CD4-positive, alpha-beta T cell (primary cell): ENCODE measurements around the gene AGXT2. TPM values are rescaled to one million over a fixed set of nuclear protein-coding genes. Genes with fewer than 3 reads are reported as not detected.

ENCODE experiments used
- ATAC-seq: fragments of 200-7000 bp; cut with Tn5 transposase; one replicate; pipeline ENCODE4 v1.10.0; 2022; ENCODE audit warnings: mild to moderate bottlenecking; ENCODE audit not compliant: poor library complexity
- CTCF ChIA-PET: fragments of 350-600 bp; sonication (Branson Sonifier 250); formaldehyde crosslinking; loops from one replicate; lab custom pipeline; 2021; ENCODE audit warnings: antibody characterized with exemption, inconsistent platforms; lab: Charles Lee
- POLR2A ChIA-PET: fragments of 350-600 bp; sonication (Branson Sonifier 250); formaldehyde crosslinking; loops from one replicate; lab custom pipeline; 2021; ENCODE audit warnings: antibody characterized with exemption, inconsistent platforms; lab: Charles Lee
- DNase-seq, 14 experiments: peaks; one replicate each; pipeline ENCODE4 v3.0.0-alpha.2; 2013 to 2020; ENCODE audit warnings: mixed read lengths in 2 of 14
- H3K27ac ChIP-seq, 2 donors: one replicate each; pipeline versions ENCODE4 v1.5.1 to v1.7.0; 2013; ENCODE audit warnings: low read length in 2 of 2, low read depth in 1 of 2, mild to moderate bottlenecking in 1 of 2
- H3K27me3 ChIP-seq, 2 experiments: 1 replicate in 1 of 2; 2 replicates in 1 of 2; pipeline versions ENCODE4 v1.6.1 to v1.7.0; 2013; ENCODE audit warnings: low read length in 2 of 2, control low read depth in 1 of 2, mild to moderate bottlenecking in 1 of 2, moderate library complexity in 1 of 2; ENCODE audit not compliant: insufficient read depth in 2 of 2, control insufficient read depth in 1 of 2
- H3K36me3 ChIP-seq: one replicate; pipeline ENCODE4 v1.6.1; 2013; ENCODE audit warnings: low read length, control low read depth; ENCODE audit not compliant: insufficient read depth
- H3K4me1 ChIP-seq: one replicate; pipeline ENCODE4 v1.6.1; 2013; ENCODE audit warnings: low read length, control low read depth; ENCODE audit not compliant: insufficient read depth
- H3K4me3 ChIP-seq: one replicate; pipeline ENCODE4 v1.5.1; 2013; ENCODE audit warnings: mild to moderate bottlenecking, low read length, moderate library complexity
- H3K9me3 ChIP-seq, 2 experiments: 1 replicate in 1 of 2; 2 replicates in 1 of 2; pipeline versions ENCODE4 v1.6.1 to v1.7.0; 2013; ENCODE audit warnings: low read length in 2 of 2, mild to moderate bottlenecking in 2 of 2, control low read depth in 1 of 2, moderate library complexity in 1 of 2; ENCODE audit not compliant: control insufficient read depth in 1 of 2, insufficient read depth in 1 of 2
- H3K27ac Mint-ChIP-seq: one replicate; pipeline ENCODE4 v1.8.0; 2020; ENCODE audit warnings: mixed read lengths
- H3K27me3 Mint-ChIP-seq: one replicate; pipeline ENCODE4 v1.8.0; 2021; ENCODE audit warnings: mixed read lengths
- H3K36me3 Mint-ChIP-seq: one replicate; pipeline ENCODE4 v1.8.0; 2021; ENCODE audit warnings: low read depth, mixed read lengths
- H3K4me1 Mint-ChIP-seq: one replicate; pipeline ENCODE4 v1.8.0; 2021; ENCODE audit warnings: low read depth, mixed read lengths
- H3K4me3 Mint-ChIP-seq: one replicate; pipeline ENCODE4 v1.8.0; 2020; ENCODE audit warnings: mild to moderate bottlenecking, mixed read lengths
- H3K9me3 Mint-ChIP-seq: one replicate; pipeline ENCODE4 v1.8.0; 2020; ENCODE audit warnings: mixed read lengths
- CTCF ChIP-seq: fragments of 200-600 bp; IDR thresholded peaks from one replicate; pipeline ENCODE4 v1.8.0; 2022; ENCODE audit warnings: antibody characterized with exemption, mild to moderate bottlenecking
- intact Hi-C, 2 experiments: fragments of 100-400 bp; cut with DNase I in 1 of 2; cut with micrococcal nuclease in 1 of 2; formaldehyde crosslinking; loops; one replicate each; pipeline versions ENCODE4 v1.15.1 to v1.9.0; 2023 to 2025; cut with DNase I, micrococcal nuclease
- total RNA-seq, 174 experiments: library from RNA in 2 of 174; stranded (reverse) in 2 of 174; gene quantifications; one replicate each; pipeline ENCODE4 v1.2.3 and lab custom pipeline; 2021 to 2026

Gene AGXT2
- total RNA-seq, 2 experiments from 2014 or later, result not detected

GRCh38 chr5:35073160-35073559, 25.4 kb upstream of the AGXT2 start:
- CTCF ChIA-PET, result no interaction called here
- DNase-seq (no peak), ATAC-seq (no peak)
- Histone ChIP-seq H3K9me3 (peaks cover 0 to 4% of the 10 kb centered on the region in 2 experiments), H3K4me3 (no peak overlapping the region), H3K36me3 (no peaks in the 10 kb centered on the region), H3K4me1 (no peaks in the 10 kb centered on the region), H3K27me3 (peaks cover 0 to 4% of the 10 kb centered on the region in 2 experiments), H3K27ac (no peak overlapping the region)
- POLR2A ChIA-PET, result no interaction called here
- H3K4me1 Mint-ChIP-seq, result no peaks in the 10 kb centered on the region
- H3K27me3 Mint-ChIP-seq, result peaks cover 50% of the 10 kb centered on the region
- TF ChIP-seq CTCF, result no peak
- no peaks in the 10 kb centered on the region for H3K36me3 Mint-ChIP-seq
- intact Hi-C loops, result no loop called here
- peaks cover 6% of the 10 kb centered on the region for H3K9me3 Mint-ChIP-seq
- H3K4me3 Mint-ChIP-seq, result no peak overlapping the region
- H3K27ac Mint-ChIP-seq, result no peak overlapping the region

- TF ChIP-seq CTCF, result no peak
- DNase-seq (no peak), ATAC-seq (no peak)
- peaks cover 52% of the 10 kb centered on the region for H3K27me3 Mint-ChIP-seq
- CTCF ChIA-PET, result no interaction called here
- no peak overlapping the region for H3K27ac Mint-ChIP-seq
- Histone ChIP-seq H3K4me1 (no peaks in the 10 kb centered on the region), H3K9me3 (no peaks in the 10 kb centered on the region), H3K27ac (no peak overlapping the region), H3K36me3 (no peaks in the 10 kb centered on the region), H3K4me3 (no peak overlapping the region), H3K27me3 (peaks cover 0 to 4% of the 10 kb centered on the region in 2 experiments)
- no peaks in the 10 kb centered on the region for H3K4me1 Mint-ChIP-seq
- H3K9me3 Mint-ChIP-seq, result peaks cover 3% of the 10 kb centered on the region
- intact Hi-C loops, result no loop called here
- H3K4me3 Mint-ChIP-seq, result no peak overlapping the region
- POLR2A ChIA-PET, result no interaction called here
- no peaks in the 10 kb centered on the region for H3K36me3 Mint-ChIP-seq
Observed at GRCh38 chr5:35069188-35069587, 21.4 kb upstream of the AGXT2 start.

GRCh38 chr5:35067985-35068384, 20.2 kb upstream of the AGXT2 start:
- H3K4me1 Mint-ChIP-seq, result no peaks in the 10 kb centered on the region
- ChIA-PET POLR2A (no interaction called here), CTCF (no interaction called here)
- intact Hi-C loops, result no loop called here
- Histone ChIP-seq H3K4me1 (no peaks in the 10 kb centered on the region), H3K36me3 (no peaks in the 10 kb centered on the region), H3K9me3 (no peaks in the 10 kb centered on the region), H3K27me3 (peaks cover 0 to 4% of the 10 kb centered on the region in 2 experiments), H3K27ac (no peak overlapping the region), H3K4me3 (no peak overlapping the region)
- no peak overlapping the region for H3K4me3 Mint-ChIP-seq
- no peak overlapping the region for H3K27ac Mint-ChIP-seq
- H3K36me3 Mint-ChIP-seq, result no peaks in the 10 kb centered on the region
- DNase-seq (no peak), ATAC-seq (no peak)
- H3K9me3 Mint-ChIP-seq, result no peaks in the 10 kb centered on the region
- H3K27me3 Mint-ChIP-seq, result peaks cover 54% of the 10 kb centered on the region
- no peak for TF ChIP-seq CTCF
